HEK293 (cell line): ENCODE results near the gene DYNC1LI1.

Source experiments
- ZNF138 ChIP-seq: fragments of 450-650 bp; formaldehyde crosslinking; IDR thresholded peaks from 2 replicates; pipeline ENCODE4 v1.5.1; 2016; ENCODE audit warnings: missing biosample characterization, missing genetic modification characterization, borderline replicate concordance
- ZNF274 ChIP-seq, 2 experiments: fragments of 200-500 bp in 1 of 2; fragments of 450-650 bp in 1 of 2; sonication (Bioruptor generic) in 1 of 2; formaldehyde crosslinking in 1 of 2; IDR thresholded peaks; 2 replicates each; pipeline versions ENCODE4 v1.5.1 to v1.6.1; 2014 to 2016; ENCODE audit warnings: borderline replicate concordance in 1 of 2, inconsistent platforms in 1 of 2, low read length in 1 of 2, missing biosample characterization in 1 of 2, missing genetic modification characterization in 1 of 2
- ZNF610 ChIP-seq: fragments of 450-650 bp; formaldehyde crosslinking; IDR thresholded peaks from 2 replicates; pipeline ENCODE4 v1.5.1; 2016; ENCODE audit warnings: missing biosample characterization, missing genetic modification characterization, borderline replicate concordance
- ZNF660 ChIP-seq: fragments of 450-650 bp; IDR thresholded peaks from 2 replicates; pipeline ENCODE4 v1.5.1; 2018; ENCODE audit warnings: missing biosample characterization, mild to moderate bottlenecking, missing genetic modification characterization
- TF ChIP-seq, protein P1 (sequence below): fragments of 450-650 bp; formaldehyde crosslinking; conservative IDR thresholded peaks from 2 replicates; pipeline ENCODE4 v1.5.1; 2016; ENCODE audit warnings: low read depth, missing biosample characterization, missing genetic modification characterization
- TF ChIP-seq, protein P2 (sequence below): fragments of 450-650 bp; formaldehyde crosslinking; IDR thresholded peaks from 2 replicates; pipeline ENCODE4 v1.5.1; 2016; ENCODE audit warnings: missing biosample characterization, missing genetic modification characterization
- TF ChIP-seq, protein P3 (sequence below): fragments of 450-650 bp; formaldehyde crosslinking; IDR thresholded peaks from 2 replicates; pipeline ENCODE4 v1.5.1; 2016; ENCODE audit warnings: missing biosample characterization, missing genetic modification characterization, low read depth
- TF ChIP-seq, protein P4 (sequence below): fragments of 450-650 bp; formaldehyde crosslinking; IDR thresholded peaks from 2 replicates; pipeline ENCODE4 v1.5.1; 2016; ENCODE audit warnings: missing biosample characterization, missing genetic modification characterization

GRCh38 chr3:32498992-32499391 lies 71.7 kb downstream of the DYNC1LI1 start:
- TF ChIP-seq ZNF274 (IDR thresholded peaks at IDR 0.05; ENCODE audit: low read length) (no peak), ZNF274 (tag by site-specific recombination; IDR thresholded peaks at IDR 0.05; ENCODE audit: borderline replicate concordance) (no peak), ZNF138 (no peak), ZNF660 (no peak), ZNF610 (no peak)
- TF ChIP-seq, protein P1, sequence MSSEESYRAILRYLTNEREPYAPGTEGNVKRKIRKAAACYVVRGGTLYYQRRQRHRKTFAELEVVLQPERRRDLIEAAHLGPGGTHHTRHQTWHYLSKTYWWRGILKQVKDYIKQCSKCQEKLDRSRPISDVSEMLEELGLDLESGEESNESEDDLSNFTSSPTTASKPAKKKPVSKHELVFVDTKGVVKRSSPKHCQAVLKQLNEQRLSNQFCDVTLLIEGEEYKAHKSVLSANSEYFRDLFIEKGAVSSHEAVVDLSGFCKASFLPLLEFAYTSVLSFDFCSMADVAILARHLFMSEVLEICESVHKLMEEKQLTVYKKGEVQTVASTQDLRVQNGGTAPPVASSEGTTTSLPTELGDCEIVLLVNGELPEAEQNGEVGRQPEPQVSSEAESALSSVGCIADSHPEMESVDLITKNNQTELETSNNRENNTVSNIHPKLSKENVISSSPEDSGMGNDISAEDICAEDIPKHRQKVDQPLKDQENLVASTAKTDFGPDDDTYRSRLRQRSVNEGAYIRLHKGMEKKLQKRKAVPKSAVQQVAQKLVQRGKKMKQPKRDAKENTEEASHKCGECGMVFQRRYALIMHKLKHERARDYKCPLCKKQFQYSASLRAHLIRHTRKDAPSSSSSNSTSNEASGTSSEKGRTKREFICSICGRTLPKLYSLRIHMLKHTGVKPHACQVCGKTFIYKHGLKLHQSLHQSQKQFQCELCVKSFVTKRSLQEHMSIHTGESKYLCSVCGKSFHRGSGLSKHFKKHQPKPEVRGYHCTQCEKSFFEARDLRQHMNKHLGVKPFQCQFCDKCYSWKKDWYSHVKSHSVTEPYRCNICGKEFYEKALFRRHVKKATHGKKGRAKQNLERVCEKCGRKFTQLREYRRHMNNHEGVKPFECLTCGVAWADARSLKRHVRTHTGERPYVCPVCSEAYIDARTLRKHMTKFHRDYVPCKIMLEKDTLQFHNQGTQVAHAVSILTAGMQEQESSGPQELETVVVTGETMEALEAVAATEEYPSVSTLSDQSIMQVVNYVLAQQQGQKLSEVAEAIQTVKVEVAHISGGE (tag by site-specific recombination) = no peak
- TF ChIP-seq, protein P2, sequence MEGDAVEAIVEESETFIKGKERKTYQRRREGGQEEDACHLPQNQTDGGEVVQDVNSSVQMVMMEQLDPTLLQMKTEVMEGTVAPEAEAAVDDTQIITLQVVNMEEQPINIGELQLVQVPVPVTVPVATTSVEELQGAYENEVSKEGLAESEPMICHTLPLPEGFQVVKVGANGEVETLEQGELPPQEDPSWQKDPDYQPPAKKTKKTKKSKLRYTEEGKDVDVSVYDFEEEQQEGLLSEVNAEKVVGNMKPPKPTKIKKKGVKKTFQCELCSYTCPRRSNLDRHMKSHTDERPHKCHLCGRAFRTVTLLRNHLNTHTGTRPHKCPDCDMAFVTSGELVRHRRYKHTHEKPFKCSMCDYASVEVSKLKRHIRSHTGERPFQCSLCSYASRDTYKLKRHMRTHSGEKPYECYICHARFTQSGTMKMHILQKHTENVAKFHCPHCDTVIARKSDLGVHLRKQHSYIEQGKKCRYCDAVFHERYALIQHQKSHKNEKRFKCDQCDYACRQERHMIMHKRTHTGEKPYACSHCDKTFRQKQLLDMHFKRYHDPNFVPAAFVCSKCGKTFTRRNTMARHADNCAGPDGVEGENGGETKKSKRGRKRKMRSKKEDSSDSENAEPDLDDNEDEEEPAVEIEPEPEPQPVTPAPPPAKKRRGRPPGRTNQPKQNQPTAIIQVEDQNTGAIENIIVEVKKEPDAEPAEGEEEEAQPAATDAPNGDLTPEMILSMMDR (tag by site-specific recombination) = no peak
- TF ChIP-seq, protein P3, sequence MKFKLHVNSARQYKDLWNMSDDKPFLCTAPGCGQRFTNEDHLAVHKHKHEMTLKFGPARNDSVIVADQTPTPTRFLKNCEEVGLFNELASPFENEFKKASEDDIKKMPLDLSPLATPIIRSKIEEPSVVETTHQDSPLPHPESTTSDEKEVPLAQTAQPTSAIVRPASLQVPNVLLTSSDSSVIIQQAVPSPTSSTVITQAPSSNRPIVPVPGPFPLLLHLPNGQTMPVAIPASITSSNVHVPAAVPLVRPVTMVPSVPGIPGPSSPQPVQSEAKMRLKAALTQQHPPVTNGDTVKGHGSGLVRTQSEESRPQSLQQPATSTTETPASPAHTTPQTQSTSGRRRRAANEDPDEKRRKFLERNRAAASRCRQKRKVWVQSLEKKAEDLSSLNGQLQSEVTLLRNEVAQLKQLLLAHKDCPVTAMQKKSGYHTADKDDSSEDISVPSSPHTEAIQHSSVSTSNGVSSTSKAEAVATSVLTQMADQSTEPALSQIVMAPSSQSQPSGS = no peak
- TF ChIP-seq, protein P4, sequence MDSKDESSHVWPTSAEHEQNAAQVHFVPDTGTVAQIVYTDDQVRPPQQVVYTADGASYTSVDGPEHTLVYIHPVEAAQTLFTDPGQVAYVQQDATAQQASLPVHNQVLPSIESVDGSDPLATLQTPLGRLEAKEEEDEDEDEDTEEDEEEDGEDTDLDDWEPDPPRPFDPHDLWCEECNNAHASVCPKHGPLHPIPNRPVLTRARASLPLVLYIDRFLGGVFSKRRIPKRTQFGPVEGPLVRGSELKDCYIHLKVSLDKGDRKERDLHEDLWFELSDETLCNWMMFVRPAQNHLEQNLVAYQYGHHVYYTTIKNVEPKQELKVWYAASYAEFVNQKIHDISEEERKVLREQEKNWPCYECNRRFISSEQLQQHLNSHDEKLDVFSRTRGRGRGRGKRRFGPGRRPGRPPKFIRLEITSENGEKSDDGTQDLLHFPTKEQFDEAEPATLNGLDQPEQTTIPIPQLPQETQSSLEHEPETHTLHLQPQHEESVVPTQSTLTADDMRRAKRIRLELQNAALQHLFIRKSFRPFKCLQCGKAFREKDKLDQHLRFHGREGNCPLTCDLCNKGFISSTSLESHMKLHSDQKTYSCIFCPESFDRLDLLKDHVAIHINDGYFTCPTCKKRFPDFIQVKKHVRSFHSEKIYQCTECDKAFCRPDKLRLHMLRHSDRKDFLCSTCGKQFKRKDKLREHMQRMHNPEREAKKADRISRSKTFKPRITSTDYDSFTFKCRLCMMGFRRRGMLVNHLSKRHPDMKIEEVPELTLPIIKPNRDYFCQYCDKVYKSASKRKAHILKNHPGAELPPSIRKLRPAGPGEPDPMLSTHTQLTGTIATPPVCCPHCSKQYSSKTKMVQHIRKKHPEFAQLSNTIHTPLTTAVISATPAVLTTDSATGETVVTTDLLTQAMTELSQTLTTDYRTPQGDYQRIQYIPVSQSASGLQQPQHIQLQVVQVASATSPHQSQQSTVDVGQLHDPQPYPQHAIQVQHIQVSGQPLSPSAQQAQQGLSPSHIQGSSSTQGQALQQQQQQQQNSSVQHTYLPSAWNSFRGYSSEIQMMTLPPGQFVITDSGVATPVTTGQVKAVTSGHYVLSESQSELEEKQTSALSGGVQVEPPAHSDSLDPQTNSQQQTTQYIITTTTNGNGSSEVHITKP (tag by site-specific recombination) = no peak
